MCF 10A (cell line): ENCODE results near the gene ANKMY1. TPM values are rescaled to one million over a fixed set of nuclear protein-coding genes. Genes with fewer than 3 reads are reported as not detected.
"Not testable (repeated sequence)": the region's sequence is repeated elsewhere in the genome, so short reads cannot be mapped to it uniquely, and the experiment has no call there.

Experiments used
- BruUV-seq: library from RNA; stranded (reverse); fragments of 400-500 nt; replicated peaks from 2 replicates; lab custom pipeline; 2021; lab: Mats Ljungman, UMichigan
- CTCF ChIA-PET: fragments of 300-600 bp; sonication (Branson Sonifier 250); formaldehyde crosslinking; extraction: SDS; loops from one replicate; lab custom pipeline; 2021; ENCODE audit warnings: antibody characterized with exemption, inconsistent platforms; lab: Yijun Ruan, JAX
- POLR2A ChIA-PET: fragments of 300-600, 350-650 bp; sonication (Branson Sonifier 250); formaldehyde crosslinking; extraction: SDS; loops from one replicate; lab custom pipeline; 2020; ENCODE audit warnings: antibody characterized with exemption, inconsistent platforms; lab: Yijun Ruan, JAX
- DNase-seq: peaks from one replicate; pipeline ENCODE4 v3.0.0-alpha.2; 2018; ENCODE audit not compliant: unreplicated experiment
- H3K27ac Mint-ChIP-seq: one replicate; pipeline ENCODE4 v1.8.0; 2022; ENCODE audit warnings: mild to moderate bottlenecking, low read depth, mixed read lengths; ENCODE audit not compliant: unreplicated experiment
- H3K27me3 Mint-ChIP-seq: one replicate; pipeline ENCODE4 v1.8.0; 2022; ENCODE audit warnings: mixed read lengths; ENCODE audit not compliant: insufficient read depth, unreplicated experiment
- H3K36me3 Mint-ChIP-seq: one replicate; pipeline ENCODE4 v1.8.0; 2022; ENCODE audit warnings: mild to moderate bottlenecking, moderate library complexity, mixed read lengths; ENCODE audit not compliant: insufficient read depth, unreplicated experiment
- H3K4me1 Mint-ChIP-seq: one replicate; pipeline ENCODE4 v1.8.0; 2022; ENCODE audit warnings: mixed read lengths; ENCODE audit not compliant: insufficient read depth, unreplicated experiment
- H3K4me3 Mint-ChIP-seq: one replicate; pipeline ENCODE4 v1.8.0; 2022; ENCODE audit warnings: mild to moderate bottlenecking, moderate library complexity, mixed read lengths; ENCODE audit not compliant: unreplicated experiment
- H3K9me3 Mint-ChIP-seq: one replicate; pipeline ENCODE4 v1.8.0; 2022; ENCODE audit warnings: mixed read lengths; ENCODE audit not compliant: unreplicated experiment
- CTCF ChIP-seq: fragments of 200-600 bp; IDR thresholded peaks from one replicate; pipeline ENCODE4 v1.8.0; 2022; ENCODE audit warnings: antibody characterized with exemption, mild to moderate bottlenecking; ENCODE audit not compliant: unreplicated experiment
- intact Hi-C: fragments of 100-400 bp; cut with micrococcal nuclease; formaldehyde crosslinking; loops from 2 replicates; pipeline ENCODE4 v1.14.1; 2022
- total RNA-seq: library from RNA; stranded (reverse); gene quantifications from 2 replicates; pipeline ENCODE4 v1.2.3, GENCODE V29; 2022

ANKMY1 gene
- total RNA-seq, 1 experiment from 2014 or later, result 22.2 TPM

DNA sequence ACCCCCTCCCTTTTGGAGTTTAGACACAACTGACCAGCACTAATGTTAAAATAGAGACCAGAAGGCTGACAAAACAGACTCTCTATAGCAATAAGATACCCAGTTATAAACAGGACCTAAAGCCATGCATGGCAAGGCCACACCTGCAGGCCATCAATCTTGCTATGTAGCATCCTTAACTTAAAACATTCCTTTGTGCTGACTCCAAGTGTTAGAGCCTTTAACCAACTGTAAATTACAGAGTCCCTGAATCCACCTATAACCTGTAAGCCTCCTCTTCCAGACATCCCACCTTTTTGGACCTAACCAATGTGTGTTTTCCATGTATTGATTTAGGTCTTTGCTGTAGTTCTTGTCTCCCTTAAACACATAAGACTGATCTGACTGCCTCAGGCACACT, 17.9 kb downstream of the ANKMY1 start:
- no peak for DNase-seq
- H3K36me3 Mint-ChIP-seq, result peaks cover 37% of the 10 kb centered on the region
- no peaks in the 10 kb centered on the region for H3K27me3 Mint-ChIP-seq
- no peak overlapping the region for H3K4me3 Mint-ChIP-seq
- intact Hi-C loops, result no loop called here
- no peak for TF ChIP-seq CTCF
- no TSS peak for BruUV-seq
- H3K27ac Mint-ChIP-seq, result no peak overlapping the region
- CTCF ChIA-PET, result interaction anchor here (2.1 kb wide), 1 partner anchor 26 kb away, joined by 8 read pairs; no protein-coding TSS in a partner anchor
- POLR2A ChIA-PET, result no interaction called here
- H3K4me1 Mint-ChIP-seq, result no peaks in the 10 kb centered on the region
- peaks cover 8% of the 10 kb centered on the region for H3K9me3 Mint-ChIP-seq

DNA sequence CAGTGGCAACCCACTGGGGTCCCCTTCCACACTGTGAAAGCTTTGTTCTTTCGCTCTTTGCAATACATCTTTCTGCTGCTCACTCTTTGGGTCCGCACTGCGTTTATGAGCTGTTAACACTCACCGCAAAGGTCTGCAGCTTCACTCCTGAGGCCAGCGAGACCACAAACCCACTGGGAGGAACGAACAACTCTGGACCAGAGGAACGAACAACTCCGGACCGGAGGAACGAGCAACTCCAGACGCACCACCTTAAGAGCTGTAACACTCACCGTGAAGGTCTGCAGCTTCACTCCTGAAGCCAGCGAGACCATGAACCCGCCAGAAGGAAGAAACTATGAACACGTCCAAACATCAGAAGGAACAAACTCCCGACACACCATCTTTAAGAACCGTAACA, 18.7 kb downstream of the ANKMY1 start:
- DNase-seq, H3K27ac Mint-ChIP-seq, H3K4me1 Mint-ChIP-seq, H3K9me3 Mint-ChIP-seq, BruUV-seq, H3K27me3 Mint-ChIP-seq, intact Hi-C loops, H3K4me3 Mint-ChIP-seq: not testable (repeated sequence)
- POLR2A ChIA-PET, result interaction anchor here (0.6 kb wide), 1 partner anchor 23 kb away, joined by 3 read pairs; no protein-coding TSS in a partner anchor
- CTCF ChIA-PET, result interaction anchor here (2.1 kb wide), 1 partner anchor 25 kb away, joined by 8 read pairs; no protein-coding TSS in a partner anchor
- peaks cover 31% of the 10 kb centered on the region for H3K36me3 Mint-ChIP-seq

DNA sequence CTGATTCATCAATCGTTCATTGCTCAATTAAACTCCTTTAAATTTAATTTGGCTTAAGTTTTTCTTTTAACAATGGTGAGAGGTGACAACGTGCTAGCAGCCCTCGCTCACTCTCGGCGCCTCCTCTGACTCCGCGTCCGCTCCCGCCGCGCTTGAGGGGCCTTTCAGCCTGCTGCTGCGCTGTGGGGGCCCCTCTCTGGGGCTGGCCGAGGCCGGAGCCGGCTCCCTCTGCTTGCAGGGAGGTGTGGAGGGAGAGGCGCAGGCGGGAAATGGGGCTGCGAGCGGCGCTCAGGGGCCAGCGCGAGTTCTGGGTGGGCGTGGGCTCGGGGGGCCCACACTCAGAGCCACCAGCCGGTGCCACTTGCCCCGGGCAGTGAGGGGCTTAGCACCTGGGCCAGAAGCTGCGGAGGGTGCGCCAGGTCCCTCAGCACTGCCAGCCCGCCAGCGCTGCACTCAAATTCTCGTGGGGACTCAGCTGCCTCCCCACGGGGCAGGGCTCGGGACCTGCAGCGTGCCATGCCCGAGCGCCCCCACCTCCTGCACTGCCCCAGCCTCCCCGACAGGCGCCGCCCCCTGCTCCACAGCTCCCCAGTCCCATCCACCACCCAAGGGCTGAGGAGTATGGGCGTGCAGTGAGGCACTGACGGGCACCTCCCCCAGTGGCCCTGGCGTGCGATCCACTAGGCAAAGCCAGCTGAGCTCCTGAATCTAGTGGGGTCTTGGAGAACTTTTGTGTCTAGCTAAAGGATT, 19.6 kb downstream of the ANKMY1 start:
- POLR2A ChIA-PET, result interaction anchor here (0.6 kb wide), 1 partner anchor 22 kb away, joined by 3 read pairs; no protein-coding TSS in a partner anchor
- Mint-ChIP-seq H3K36me3 (peaks cover 29% of the 10 kb centered on the region), H3K9me3 (no peaks in the 10 kb centered on the region), H3K4me3 (no peak overlapping the region), H3K27me3 (no peaks in the 10 kb centered on the region), H3K4me1 (no peaks in the 10 kb centered on the region), H3K27ac (no peak overlapping the region)
- intact Hi-C loops, result no loop called here
- BruUV-seq, result no TSS peak
- DNase-seq, result no peak
- no peak for TF ChIP-seq CTCF
- CTCF ChIA-PET, result interaction anchor here (0.6 to 2.1 kb wide), 2 partner anchors 24 to 284 kb away, joined by 3 to 8 read pairs; no protein-coding TSS in a partner anchor

DNA sequence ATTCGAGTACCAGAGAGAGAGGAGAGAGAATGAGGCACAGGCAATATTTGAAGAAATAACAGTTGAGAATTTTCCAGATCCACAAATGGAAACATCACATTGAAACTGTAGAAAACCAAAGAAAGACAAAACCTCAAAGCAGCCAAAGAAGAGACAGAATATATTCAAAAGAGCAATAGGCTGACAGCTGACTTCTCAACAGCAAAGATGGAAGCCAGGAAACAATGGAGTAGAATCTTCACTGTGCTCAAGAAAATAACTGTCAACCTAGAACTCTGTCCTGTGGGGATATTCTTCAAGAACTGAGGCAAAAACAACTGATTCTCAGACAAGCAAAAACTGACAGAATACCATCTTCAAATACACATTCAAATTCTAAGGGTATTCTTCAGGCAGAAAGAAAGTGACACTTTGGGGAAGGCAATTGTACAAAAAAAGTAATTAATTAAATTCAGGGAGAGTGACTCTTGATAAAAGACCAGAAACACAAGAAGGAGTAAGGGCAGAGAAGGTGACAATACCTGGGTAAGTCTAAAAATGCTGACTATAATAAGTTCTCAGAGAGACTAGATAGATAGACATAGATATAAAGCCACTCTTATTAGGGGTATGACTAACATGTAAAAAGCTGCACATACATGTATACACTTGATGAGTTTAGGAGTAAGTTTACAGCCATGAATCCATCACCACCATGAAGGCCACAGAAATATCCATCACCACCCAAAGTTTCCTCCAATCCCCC, 25.6 kb downstream of the ANKMY1 start:
- H3K27ac Mint-ChIP-seq, result no peak overlapping the region
- CTCF ChIA-PET, result interaction anchor here (1.3 kb wide), 1 partner anchor 35 kb away, joined by 3 read pairs; no protein-coding TSS in a partner anchor
- POLR2A ChIA-PET, result no interaction called here
- no peak for TF ChIP-seq CTCF
- no peaks in the 10 kb centered on the region for H3K4me1 Mint-ChIP-seq
- peaks cover 14% of the 10 kb centered on the region for H3K36me3 Mint-ChIP-seq
- peaks cover 22% of the 10 kb centered on the region for H3K9me3 Mint-ChIP-seq
- no peak for DNase-seq
- H3K27me3 Mint-ChIP-seq, result no peaks in the 10 kb centered on the region
- intact Hi-C loops, result no loop called here
- BruUV-seq, result no TSS peak
- H3K4me3 Mint-ChIP-seq, result no peak overlapping the region
